Muscle of arm (tissue), 12 donors: ENCODE measurements around the gene CDH13. TPM values are rescaled to one million over a fixed set of nuclear protein-coding genes. Genes with fewer than 3 reads are reported as not detected.

Source experiments
- DNase-seq: peaks from one replicate; pipeline ENCODE4 v3.0.0-alpha.2; 2013
- polyA plus RNA-seq, 12 donors: library from polyadenylated mRNA; unstranded; fragments of 120-200 nt; gene quantifications; one replicate each; pipeline ENCODE4 v1.2.1, GENCODE V29; 2013; ENCODE audit not compliant: insufficient read length in 12 of 12

The CDH13 gene
- polyA plus RNA-seq, 12 donors, result 28.8 to 58.8 (median 54.1) TPM; not detected in 1

- no peak for DNase-seq
These were observed 605.0 kb downstream of the CDH13 start for GRCh38 chr16:83231729-83232128.

GRCh38 chr16:83233153-83233552, 606.4 kb downstream of the CDH13 start:
- DNase-seq, result no peak

GRCh38 chr16:83238949-83239691, 612.4 kb downstream of the CDH13 start:
- no peak for DNase-seq

GRCh38 chr16:83244057-83244456, 617.3 kb downstream of the CDH13 start:
- DNase-seq, result no peak

- DNase-seq, result no peak
These were observed 618.3 kb downstream of the CDH13 start for GRCh38 chr16:83245061-83245460.

- no peak for DNase-seq
These were observed 621.1 kb downstream of the CDH13 start for GRCh38 chr16:83247767-83248372.

- DNase-seq, result no peak
These were observed 622.1 kb downstream of the CDH13 start for GRCh38 chr16:83248735-83249463.

- no peak for DNase-seq
These were observed 626.8 kb downstream of the CDH13 start for GRCh38 chr16:83253521-83253920.

- DNase-seq, result no peak
These were observed 631.7 kb downstream of the CDH13 start for GRCh38 chr16:83258366-83258928.

GRCh38 chr16:83266848-83267553, 640.2 kb downstream of the CDH13 start:
- no peak for DNase-seq

- DNase-seq, result peak; percentile 34
These were observed 641.4 kb downstream of the CDH13 start for GRCh38 chr16:83268169-83268568.

- DNase-seq, result no peak
These were observed 642.3 kb downstream of the CDH13 start for GRCh38 chr16:83269048-83269447.

GRCh38 chr16:83269541-83269940, 642.8 kb downstream of the CDH13 start:
- DNase-seq, result no peak

- no peak for DNase-seq
These were observed 643.3 kb downstream of the CDH13 start for GRCh38 chr16:83270061-83270460.

GRCh38 chr16:83270640-83271039, 643.9 kb downstream of the CDH13 start:
- DNase-seq, result no peak

- no peak for DNase-seq
These were observed 644.4 kb downstream of the CDH13 start for GRCh38 chr16:83271123-83271522.

GRCh38 chr16:83271970-83272575, 645.3 kb downstream of the CDH13 start:
- no peak for DNase-seq

- DNase-seq, result no peak
These were observed 646.1 kb downstream of the CDH13 start for GRCh38 chr16:83272843-83273242.

GRCh38 chr16:83273504-83274173, 646.9 kb downstream of the CDH13 start:
- DNase-seq, result no peak

GRCh38 chr16:83279251-83279650, 652.5 kb downstream of the CDH13 start:
- no peak for DNase-seq

- no peak for DNase-seq
These were observed 659.2 kb downstream of the CDH13 start for GRCh38 chr16:83285921-83286320.
